T-cell (primary cell): ENCODE data around the gene ZRANB3. TPM values are rescaled to one million over a fixed set of nuclear protein-coding genes. Genes with fewer than 3 reads are reported as not detected.
A peak's percentile ranks its signal among the peaks of the same experiment; 100 is the strongest.

ENCODE experiments used
- ATAC-seq, 4 experiments: fragments of 200-7000 bp in 3 of 4; fragments of 150-1000 bp in 1 of 4; cut with Tn5 transposase; replicated peaks in 1 of 4; 1 replicate in 3 of 4; 2 replicates in 1 of 4; pipeline ENCODE4 v1.10.0; 2021; ENCODE audit warnings: moderate library complexity in 3 of 4, mild to moderate bottlenecking in 2 of 4, moderate number of reproducible peaks in 1 of 4
- CTCF ChIA-PET, 2 donors: fragments of 300-600 bp; sonication (Branson Sonifier 250); formaldehyde crosslinking; loops; one replicate each; lab custom pipeline; 2022; ENCODE audit warnings: antibody characterized with exemption in 2 of 2; lab: Charles Lee
- POLR2A ChIA-PET, 2 donors: fragments of 300-600 bp; sonication (Branson Sonifier 250); formaldehyde crosslinking; loops; one replicate each; lab custom pipeline; 2022; ENCODE audit warnings: antibody characterized with exemption in 2 of 2; lab: Charles Lee
- DNase-seq, 35 experiments: peaks; one replicate each; pipeline versions ENCODE4 v3.0.0 to v3.0.0-alpha.2; 2013 to 2023
- H3K27ac ChIP-seq: one replicate; pipeline ENCODE4 v1.5.1; 2013; ENCODE audit warnings: low read length
- H3K27me3 ChIP-seq, 2 experiments: replicated peaks in 1 of 2; 1 replicate in 1 of 2; 2 replicates in 1 of 2; pipeline versions ENCODE4 v1.6.1 to v1.7.0; 2013; ENCODE audit warnings: low read length in 1 of 2, mixed read lengths in 1 of 2; ENCODE audit not compliant: control insufficient read depth in 2 of 2, insufficient read depth in 2 of 2; ENCODE audit errors: extremely low read depth in 1 of 2
- H3K36me3 ChIP-seq, 2 donors: 1 replicate in 1 of 2; 2 replicates in 1 of 2; pipeline versions ENCODE4 v1.6.1 to v1.7.0; 2013; ENCODE audit warnings: low read length in 1 of 2; ENCODE audit not compliant: control insufficient read depth in 2 of 2, insufficient read depth in 1 of 2; ENCODE audit errors: extremely low read depth in 1 of 2
- H3K4me1 ChIP-seq, 2 experiments: 1 replicate in 1 of 2; 2 replicates in 1 of 2; pipeline versions ENCODE4 v1.6.1 to v1.7.0; 2013; ENCODE audit warnings: low read length in 2 of 2, mixed read lengths in 1 of 2; ENCODE audit not compliant: insufficient read depth in 2 of 2, control insufficient read depth in 1 of 2; ENCODE audit errors: extremely low read depth in 1 of 2
- H3K4me3 ChIP-seq, 2 donors: 1 replicate in 1 of 2; 2 replicates in 1 of 2; pipeline versions ENCODE4 v1.5.1 to v1.7.0; 2013; ENCODE audit warnings: mild to moderate bottlenecking in 2 of 2, low read length in 1 of 2, moderate library complexity in 1 of 2; ENCODE audit not compliant: control insufficient read depth in 1 of 2; ENCODE audit errors: extremely low read depth in 1 of 2
- H3K9me3 ChIP-seq: 2 replicates; pipeline ENCODE4 v1.7.0; 2013
- H3K27ac Mint-ChIP-seq, 2 donors: one replicate each; pipeline ENCODE4 v1.8.0; 2020 to 2021; ENCODE audit warnings: mild to moderate bottlenecking in 2 of 2, mixed read lengths in 2 of 2
- H3K27me3 Mint-ChIP-seq, 2 donors: one replicate each; pipeline ENCODE4 v1.8.0; 2021 to 2022; ENCODE audit warnings: mixed read lengths in 2 of 2
- H3K36me3 Mint-ChIP-seq: one replicate; pipeline ENCODE4 v1.8.0; 2021; ENCODE audit warnings: mixed read lengths
- H3K4me1 Mint-ChIP-seq, 3 donors: one replicate each; pipeline ENCODE4 v1.8.0; 2020 to 2022; ENCODE audit warnings: mixed read lengths in 3 of 3, mild to moderate bottlenecking in 1 of 3
- H3K4me3 Mint-ChIP-seq, 3 donors: one replicate each; pipeline ENCODE4 v1.8.0; 2020 to 2022; ENCODE audit warnings: mild to moderate bottlenecking in 3 of 3, mixed read lengths in 3 of 3, moderate library complexity in 3 of 3
- H3K9me3 Mint-ChIP-seq, 3 donors: one replicate each; pipeline ENCODE4 v1.8.0; 2020 to 2022; ENCODE audit warnings: mixed read lengths in 3 of 3
- WGBS: methylation state at CpG from one replicate; pipeline ENCODE4 v1.1.5; 2013; ENCODE audit warnings: missing lambda C conversion rate; ENCODE audit not compliant: insufficient coverage; 5-methylcytosine and 5-hydroxymethylcytosine counted together
- total RNA-seq, 35 experiments: library from RNA in 6 of 35; stranded (reverse) in 6 of 35; fragments of 120-200 nt in 1 of 35; gene quantifications; one replicate each; pipeline versions ENCODE4 v1.2.1 to v1.2.4 and lab custom pipeline; 2013 to 2026

Gene ZRANB3
- total RNA-seq: 1 to 10 TPM; 3.3 to 8.6 (median 5.3) TPM
- 6.1 TPM for total RNA-seq (2013)
- total RNA-seq (lab: John Stamatoyannopoulos, UW): 1.9 to 13.2 (median 6.4) reads per million in 29 experiments

- Histone ChIP-seq H3K9me3 (no peaks in the 10 kb centered on the region), H3K4me1 (peaks cover 12 to 22% of the 10 kb centered on the region in 2 experiments), H3K36me3 (no peaks in the 10 kb centered on the region), H3K4me3 (peak within 1 kb of the TSS; percentile 89 to 91), H3K27me3 (no peaks in the 10 kb centered on the region), H3K27ac (peak within 1 kb of the TSS; percentile 91)
- H3K4me3 Mint-ChIP-seq: no peak within 1 kb of the TSS
- H3K9me3 Mint-ChIP-seq: no peaks in the 10 kb centered on the region
- peak; percentile 77 to 80 (median 79) for ATAC-seq
- DNase-seq: peak; percentile 82 to 98 (median 96)
- ChIA-PET POLR2A (interaction anchor here in 1 of 2 donors (0.6 to 1.2 kb wide), 9 partner anchors 208 to 612 kb away, joined by 3 to 11 read pairs (median 3); partner anchors contain the start of genes CCNT2, RAB3GAP1 and UBXN4), CTCF (interaction anchor here in 1 of 2 donors (0.5 to 1.2 kb wide), 12 partner anchors 55 to 526 kb away, joined by 3 to 7 read pairs (median 4); partner anchors contain the start of genes RAB3GAP1 and UBXN4)
- H3K27me3 Mint-ChIP-seq: no peaks in the 10 kb centered on the region
- H3K36me3 Mint-ChIP-seq: no peaks in the 10 kb centered on the region
- H3K4me1 Mint-ChIP-seq: peaks cover 18 to 24% (median 21%) of the 10 kb centered on the region in 3 donors
- peak within 1 kb of the TSS; percentile 41 to 83 for H3K27ac Mint-ChIP-seq
- WGBS: 3% methylated on average over 6 of the region's 46 CpGs
These were observed at the start of gene ZRANB3 for GRCh38 chr2:135530313-135531230. TSS of gene ZRANB3 (minus strand) at chr2:135531218.

GRCh38 chr2:135573620-135574019, 42.6 kb upstream of the ZRANB3 start:
- H3K27me3 ChIP-seq: no peaks in the 10 kb centered on the region
- POLR2A ChIA-PET: no interaction called here
- no CpG with 5 or more reads among the region's 1 CpG for WGBS
- no peak overlapping the region for H3K27ac Mint-ChIP-seq
- no peak overlapping the region for H3K4me3 ChIP-seq
- ATAC-seq (no peak), DNase-seq (no peak)
- H3K9me3 Mint-ChIP-seq: no peaks in the 10 kb centered on the region
- no peaks in the 10 kb centered on the region for H3K4me1 ChIP-seq
- peaks cover 12% of the 10 kb centered on the region for H3K36me3 Mint-ChIP-seq
- H3K27me3 Mint-ChIP-seq: no peaks in the 10 kb centered on the region
- CTCF ChIA-PET: interaction anchor here (0.5 to 1.1 kb wide), 7 partner anchors 17 to 1186 kb away, joined by 3 to 7 read pairs (median 3); no protein-coding TSS in a partner anchor
- H3K27ac ChIP-seq: no peak overlapping the region
- no peak overlapping the region for H3K4me3 Mint-ChIP-seq
- peaks cover 0 to 3% of the 10 kb centered on the region in 2 donors for H3K36me3 ChIP-seq
- no peaks in the 10 kb centered on the region for H3K9me3 ChIP-seq
- H3K4me1 Mint-ChIP-seq: peaks cover 0 to 5% (median 1%) of the 10 kb centered on the region in 3 donors

- no CpG with 5 or more reads among the region's 2 CpGs for WGBS
- H3K4me3 Mint-ChIP-seq: no peak overlapping the region
- H3K9me3 ChIP-seq: no peaks in the 10 kb centered on the region
- H3K27ac Mint-ChIP-seq: no peak overlapping the region
- no peaks in the 10 kb centered on the region for H3K27me3 Mint-ChIP-seq
- no peaks in the 10 kb centered on the region for H3K27me3 ChIP-seq
- H3K4me1 Mint-ChIP-seq: no peaks in the 10 kb centered on the region
- peaks cover 20% of the 10 kb centered on the region for H3K36me3 Mint-ChIP-seq
- ChIA-PET POLR2A (no interaction called here), CTCF (no interaction called here)
- ATAC-seq: no peak
- H3K9me3 Mint-ChIP-seq: no peaks in the 10 kb centered on the region
- DNase-seq: no peak
- no peaks in the 10 kb centered on the region for H3K4me1 ChIP-seq
- peaks cover 5% of the 10 kb centered on the region in 2 donors for H3K36me3 ChIP-seq
- no peak overlapping the region for H3K4me3 ChIP-seq
- no peak overlapping the region for H3K27ac ChIP-seq
These were observed 39.9 kb upstream of the ZRANB3 start for GRCh38 chr2:135570884-135571283.

GRCh38 chr2:135563793-135564192, 32.8 kb upstream of the ZRANB3 start:
- peaks cover 28% of the 10 kb centered on the region for H3K36me3 Mint-ChIP-seq
- H3K27me3 Mint-ChIP-seq: no peaks in the 10 kb centered on the region
- no peak overlapping the region for H3K27ac Mint-ChIP-seq
- 92% methylated on average over 2 of the region's 4 CpGs for WGBS
- ChIA-PET POLR2A (interaction anchor here in 1 of 2 donors (0.6 to 0.7 kb wide), 2 partner anchors 20 to 376 kb away, joined by 3 read pairs; no protein-coding TSS in a partner anchor), CTCF (no interaction called here)
- peaks cover 2 to 9% of the 10 kb centered on the region in 2 donors for H3K36me3 ChIP-seq
- DNase-seq (no peak), ATAC-seq (no peak)
- no peaks in the 10 kb centered on the region for H3K9me3 Mint-ChIP-seq
- H3K9me3 ChIP-seq: no peaks in the 10 kb centered on the region
- peaks cover 4 to 7% (median 5%) of the 10 kb centered on the region in 3 donors for H3K4me1 Mint-ChIP-seq
- H3K4me1 ChIP-seq: no peaks in the 10 kb centered on the region
- H3K4me3 ChIP-seq: no peak overlapping the region
- no peak overlapping the region for H3K27ac ChIP-seq
- no peaks in the 10 kb centered on the region for H3K27me3 ChIP-seq
- no peak overlapping the region for H3K4me3 Mint-ChIP-seq

GRCh38 chr2:135561925-135562324, 30.9 kb upstream of the ZRANB3 start:
- no peak overlapping the region for H3K4me3 Mint-ChIP-seq
- H3K4me1 Mint-ChIP-seq: peaks cover 11 to 16% (median 13%) of the 10 kb centered on the region in 3 donors
- Histone ChIP-seq H3K4me3 (no peak overlapping the region), H3K27ac (no peak overlapping the region), H3K27me3 (no peaks in the 10 kb centered on the region), H3K36me3 (peaks cover 2 to 4% of the 10 kb centered on the region in 2 donors), H3K4me1 (no peaks in the 10 kb centered on the region), H3K9me3 (no peaks in the 10 kb centered on the region)
- H3K27ac Mint-ChIP-seq: no peak overlapping the region
- H3K9me3 Mint-ChIP-seq: no peaks in the 10 kb centered on the region
- no CpG with 5 or more reads among the region's 4 CpGs for WGBS
- CTCF ChIA-PET: interaction anchor here in 1 of 2 donors (0.6 kb wide), 1 partner anchor 161 kb away, joined by 4 read pairs; no protein-coding TSS in a partner anchor
- POLR2A ChIA-PET: no interaction called here
- peaks cover 26% of the 10 kb centered on the region for H3K36me3 Mint-ChIP-seq
- ATAC-seq: no peak
- H3K27me3 Mint-ChIP-seq: no peaks in the 10 kb centered on the region
- no peak for DNase-seq

- H3K27me3 Mint-ChIP-seq: no peaks in the 10 kb centered on the region
- H3K4me3 Mint-ChIP-seq: no peak overlapping the region
- no peak for ATAC-seq
- no peaks in the 10 kb centered on the region for H3K9me3 Mint-ChIP-seq
- no peak overlapping the region for H3K27ac Mint-ChIP-seq
- peaks cover 0 to 4% of the 10 kb centered on the region in 2 donors for H3K36me3 ChIP-seq
- H3K4me1 Mint-ChIP-seq: peaks cover 19 to 32% (median 25%) of the 10 kb centered on the region in 3 donors
- peaks cover 24% of the 10 kb centered on the region for H3K36me3 Mint-ChIP-seq
- POLR2A ChIA-PET: no interaction called here
- CTCF ChIA-PET: no interaction called here
- no peaks in the 10 kb centered on the region for H3K9me3 ChIP-seq
- H3K4me1 ChIP-seq: no peaks in the 10 kb centered on the region
- no peaks in the 10 kb centered on the region for H3K27me3 ChIP-seq
- DNase-seq: no peak
- no peak overlapping the region for H3K4me3 ChIP-seq
- no peak overlapping the region for H3K27ac ChIP-seq
- WGBS: 100% methylated on average over 1 of the region's 1 CpG
These were observed 26.5 kb upstream of the ZRANB3 start for GRCh38 chr2:135557530-135557929.
